PFSK-1 (cell line): ENCODE results near the gene RNF149.

Experiments used
- POLR2AphosphoS5 ChIP-seq: IDR thresholded peaks from 2 replicates; pipeline ENCODE4 v1.6.1; 2012; ENCODE audit warnings: low read depth, mild to moderate bottlenecking, control low read depth, low read length, moderate library complexity
- SIN3A ChIP-seq: IDR thresholded peaks from 2 replicates; pipeline ENCODE4 v1.6.1; 2012; ENCODE audit warnings: mild to moderate bottlenecking, low read length, moderate library complexity, borderline replicate concordance; ENCODE audit not compliant: insufficient read depth

DNA sequence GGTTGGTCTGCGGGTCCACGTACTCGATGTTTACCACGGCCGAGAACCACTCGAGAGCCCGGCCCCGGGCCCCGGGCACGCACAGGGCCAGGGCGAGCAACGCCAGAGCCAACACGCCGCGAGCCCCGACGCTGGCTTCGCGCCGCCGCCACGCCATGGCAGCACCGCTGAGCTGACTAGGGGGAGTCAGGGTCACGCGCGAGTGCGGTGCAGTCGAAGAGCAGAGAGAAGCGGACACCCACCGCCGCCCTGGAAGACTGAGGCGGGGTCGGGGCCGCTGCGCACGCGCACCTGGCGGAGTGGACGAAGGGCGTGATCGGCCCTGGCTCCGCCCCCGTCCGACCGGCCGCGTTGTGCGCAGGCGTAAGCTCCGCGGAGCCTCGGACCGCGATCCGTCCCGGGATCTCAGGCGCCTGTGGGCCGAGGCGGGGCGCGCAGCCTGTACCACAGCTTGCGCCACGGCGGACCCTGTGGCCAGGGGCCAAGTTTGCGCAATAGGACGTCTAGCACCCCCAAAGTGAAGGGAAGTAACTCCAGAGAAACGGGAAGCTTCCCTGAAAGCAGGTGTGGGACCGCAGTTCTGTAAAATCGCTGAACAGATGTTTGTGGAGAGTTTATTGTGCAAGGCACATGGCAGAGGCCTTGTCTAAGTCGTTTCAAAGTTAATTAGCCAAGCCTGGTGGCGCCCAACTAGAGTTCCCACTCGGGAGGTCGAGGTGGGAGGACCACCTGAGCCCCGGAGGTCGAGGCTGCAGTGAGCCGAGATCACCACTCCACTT lies at the start of gene RNF149:
- TF ChIP-seq POLR2AphosphoS5 (peak; percentile 93), SIN3A (no peak)
